Spleen (tissue), 11 donors: ENCODE data around the gene ACVRL1. TPM values are rescaled to one million over a fixed set of nuclear protein-coding genes. Genes with fewer than 3 reads are reported as not detected.
"Not testable (repeated sequence)": the region's sequence is repeated elsewhere in the genome, so short reads cannot be mapped to it uniquely, and the experiment has no call there.

Experiments
- DNase-seq: peaks from one replicate; pipeline ENCODE4 v3.0.0-alpha.2; 2020
- H3K27ac ChIP-seq, 8 donors: fragments of 200-600 bp; sonication (generic) in 7 of 8; 1 replicate in 4 of 8; 2 replicates in 4 of 8; pipeline versions ENCODE4 v1.5.0 to v1.8.0; 2016 to 2021; ENCODE audit warnings: inconsistent platforms in 4 of 8, mild to moderate bottlenecking in 4 of 8, moderate library complexity in 1 of 8
- H3K27me3 ChIP-seq, 7 donors: fragments of 200-600 bp; sonication (generic) in 6 of 7; replicated peaks in 1 of 7; 1 replicate in 4 of 7; 2 replicates in 3 of 7; pipeline versions ENCODE4 v1.5.0 to v1.8.0; 2016 to 2021; ENCODE audit warnings: inconsistent platforms in 3 of 7, mild to moderate bottlenecking in 1 of 7
- H3K36me3 ChIP-seq, 6 donors: fragments of 200-600 bp; sonication (generic) in 5 of 6; 1 replicate in 4 of 6; 2 replicates in 2 of 6; pipeline versions ENCODE4 v1.5.0 to v1.8.0; 2016 to 2021; ENCODE audit warnings: inconsistent platforms in 2 of 6
- H3K4me1 ChIP-seq, 6 donors: fragments of 200-600 bp; sonication (generic) in 5 of 6; 1 replicate in 3 of 6; 2 replicates in 3 of 6; pipeline versions ENCODE4 v1.5.0 to v1.8.0; 2016 to 2021; ENCODE audit warnings: inconsistent platforms in 3 of 6
- H3K4me3 ChIP-seq, 8 donors: fragments of 200-600 bp; sonication (generic) in 7 of 8; 1 replicate in 4 of 8; 2 replicates in 4 of 8; pipeline versions ENCODE4 v1.5.0 to v1.8.0; 2016 to 2021; ENCODE audit warnings: inconsistent platforms in 4 of 8, mild to moderate bottlenecking in 4 of 8, moderate library complexity in 2 of 8
- H3K9me3 ChIP-seq, 8 donors: fragments of 200-600 bp; sonication (generic) in 7 of 8; 1 replicate in 4 of 8; 2 replicates in 4 of 8; pipeline versions ENCODE4 v1.5.0 to v1.8.0; 2016 to 2021; ENCODE audit warnings: inconsistent platforms in 4 of 8
- CTCF ChIP-seq, 11 experiments: fragments of 200-600 bp in 7 of 11; fragments of 450-650 bp in 4 of 11; sonication (generic) in 4 of 11; IDR thresholded peaks in 8 of 11; conservative IDR thresholded peaks in 3 of 11; 1 replicate in 7 of 11; 2 replicates in 4 of 11; pipeline versions ENCODE4 v1.4.0 to v1.8.0; 2016 to 2021; ENCODE audit warnings: antibody characterized with exemption in 11 of 11, inconsistent platforms in 4 of 11, mild to moderate bottlenecking in 1 of 11
- POLR2A ChIP-seq, 3 donors: fragments of 450-650 bp; IDR thresholded peaks; one replicate each; pipeline ENCODE4 v1.5.1; 2017; ENCODE audit warnings: antibody characterized with exemption in 3 of 3, mild to moderate bottlenecking in 1 of 3
- POLR2AphosphoS5 ChIP-seq, 3 donors: sonication (generic); formaldehyde crosslinking; IDR thresholded peaks; one replicate each; pipeline ENCODE4 v1.5.1; 2017; ENCODE audit warnings: antibody characterized with exemption in 3 of 3
- WGBS, 5 donors: extraction: QIAGEN DNeasy Blood & Tissue Kit in 3 of 5; methylation state at CpG; one replicate each; pipeline versions ENCODE4 v1.1.5 to v1.1.7; 2013 to 2018; 5-methylcytosine and 5-hydroxymethylcytosine counted together
- intact Hi-C: fragments of 100-400 bp; cut with DNase I; formaldehyde crosslinking; loops from one replicate; pipeline ENCODE4 v1.15.0; 2023; ENCODE audit warnings: low total_unique reads
- polyA plus RNA-seq, 3 donors: library from polyadenylated mRNA; stranded (reverse); fragments of 200-250 nt; gene quantifications; one replicate each; pipeline ENCODE4 v1.2.1, GENCODE V29; 2013
- total RNA-seq, 7 donors: library from RNA; depleted of rRNA in 3 of 7; stranded (reverse); fragments of >200 nt in 3 of 7; fragmentation: NEBNext Ultra II Directional in 4 of 7; extraction: Animal tissue kit (Norgen Biotek cat#: 25700) in 4 of 7; gene quantifications; one replicate each; pipeline versions ENCODE4 v1.1.0 to v1.2.1, GENCODE V29; 2016 to 2021
- donor health status: healthy with polysubstance abuse.
- donor health status: DM: no; HTN: no; CAD: no; lungs with moderate emphysema.
- donor health status: DM: no; HTN: no; CAD: no.
- donor health status: Bipolar disorder and iron deficiency.
- donor health status: healthy.
- donor health status: DM: no; HTN: no; CAD: no.
- donor health status: DM: yes; HTN: yes; CAD: no.

ACVRL1 gene
- total and polyA plus RNA-seq, 10 donors: 12.5 to 109 (median 89.1) TPM

GRCh38 chr12:51883998-51884675 is 23.2 kb upstream of the ACVRL1 start:
- 71 to 84% (median 79%) methylated on average over 4 of the region's 4 CpGs for WGBS, 5 donors
- Histone ChIP-seq H3K4me1 (peaks cover 3 to 40% (median 25%) of the 10 kb centered on the region in 6 donors), H3K27ac (no peak overlapping the region), H3K9me3 (peaks cover 0 to 4% (median 0%) of the 10 kb centered on the region in 8 donors), H3K36me3 (no peaks in the 10 kb centered on the region), H3K4me3 (no peak overlapping the region), H3K27me3 (no peaks in the 10 kb centered on the region)
- no peak for DNase-seq
- TF ChIP-seq POLR2A (IDR thresholded peaks at IDR 0.05) (no peak), POLR2AphosphoS5 (IDR thresholded peaks at IDR 0.05) (no peak), CTCF (IDR thresholded peaks at IDR 0.05 in 8 of 11, conservative IDR thresholded peaks at IDR 0.05 in 3 of 11) (no peak)
- intact Hi-C loops: no loop called here

DNA sequence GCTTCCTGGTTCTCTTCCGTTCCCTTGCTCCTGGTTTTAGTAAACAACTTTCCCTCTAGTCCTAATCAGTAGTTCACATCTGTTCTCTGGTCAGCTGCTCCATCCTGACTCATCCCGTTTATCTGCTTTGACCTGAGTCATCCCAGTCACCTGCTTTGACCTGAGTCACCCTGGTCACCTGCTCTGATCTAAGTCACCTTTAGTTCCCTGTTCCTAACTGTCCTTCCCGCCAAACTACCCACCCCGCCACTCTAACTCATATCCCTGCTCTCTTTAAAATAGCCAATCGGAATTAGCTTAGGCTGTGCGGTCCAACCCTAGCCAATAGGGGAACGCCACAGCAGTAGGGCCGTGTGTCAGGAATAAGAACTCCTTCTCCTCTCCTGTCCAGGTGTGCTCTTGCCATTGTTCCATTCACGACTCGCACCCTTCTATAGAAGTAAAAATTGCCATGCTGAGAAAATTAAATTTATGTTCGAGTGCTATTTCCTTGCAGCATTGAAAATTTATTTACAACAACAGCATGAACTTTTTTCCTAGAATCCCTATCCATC is 22.6 kb upstream of the ACVRL1 start:
- no peak for DNase-seq
- Histone ChIP-seq H3K27me3 (no peaks in the 10 kb centered on the region), H3K9me3 (peaks cover 0 to 4% (median 0%) of the 10 kb centered on the region in 8 donors), H3K36me3 (no peaks in the 10 kb centered on the region), H3K27ac (peak overlapping the region in 1 of 8 donors; percentile 75), H3K4me3 (no peak overlapping the region), H3K4me1 (peaks cover 3 to 40% (median 25%) of the 10 kb centered on the region in 6 donors)
- 85 to 89% (median 86%) methylated on average over 11 of the region's 11 CpGs for WGBS, 5 donors
- intact Hi-C loops: no loop called here
- no peak for TF ChIP-seq CTCF (IDR thresholded peaks at IDR 0.05 in 8 of 11, conservative IDR thresholded peaks at IDR 0.05 in 3 of 11)
- no peak for TF ChIP-seq POLR2A (IDR thresholded peaks at IDR 0.05)
- TF ChIP-seq POLR2AphosphoS5 (IDR thresholded peaks at IDR 0.05): no peak

- DNase-seq, H3K27me3 ChIP-seq, H3K36me3 ChIP-seq, H3K9me3 ChIP-seq, intact Hi-C loops: not testable (repeated sequence)
- peak overlapping the region in 7 of 8 donors; percentile 51 to 79 (median 73) for H3K27ac ChIP-seq
- H3K4me3 ChIP-seq: peak overlapping the region in 1 of 8 donors; percentile 11
- WGBS, 5 donors: 59 to 71% (median 68%) methylated on average over 10 of the region's 10 CpGs
- peaks cover 3 to 40% (median 25%) of the 10 kb centered on the region in 6 donors for H3K4me1 ChIP-seq
These were observed 21.8 kb upstream of the ACVRL1 start for GRCh38 chr12:51885294-51886020.

- 45 to 51% (median 47%) methylated on average over 10 of the region's 10 CpGs for WGBS, 5 donors
- intact Hi-C loops: no loop called here
- peak overlapping the region in 1 of 8 donors; percentile 11 for H3K4me3 ChIP-seq
- H3K27ac ChIP-seq: peak overlapping the region; percentile 8 to 79 (median 70)
- TF ChIP-seq POLR2A (IDR thresholded peaks at IDR 0.05): peak in 1 of 3 donors; percentile 20
- peak in 2 of 3 donors; percentile 37 to 96 for TF ChIP-seq POLR2AphosphoS5 (IDR thresholded peaks at IDR 0.05)
- no peak for TF ChIP-seq CTCF (IDR thresholded peaks at IDR 0.05 in 8 of 11, conservative IDR thresholded peaks at IDR 0.05 in 3 of 11)
- H3K27me3 ChIP-seq: no peaks in the 10 kb centered on the region
- H3K36me3 ChIP-seq: no peaks in the 10 kb centered on the region
- peaks cover 0 to 4% (median 0%) of the 10 kb centered on the region in 8 donors for H3K9me3 ChIP-seq
- peak; percentile 86 for DNase-seq
- peaks cover 3 to 40% (median 25%) of the 10 kb centered on the region in 6 donors for H3K4me1 ChIP-seq
These were observed 21.1 kb upstream of the ACVRL1 start for GRCh38 chr12:51886021-51886710.
